ENCODE measurements around the gene CRYBA4. TPM values are rescaled to one million over a fixed set of nuclear protein-coding genes. Genes with fewer than 3 reads are reported as not detected.

The CRYBA4 gene
- polyA plus RNA-seq, 1 donor (not counting 4 experiments of a cell fraction or from before 2014, with no cell fraction given): not detected

GRCh38 chr22:26651815-26652214 is 30.1 kb downstream of the CRYBA4 start:
- Histone ChIP-seq H3K9ac (ENCODE audit: control insufficient read depth, extremely low read depth, insufficient read depth, low read length) (no peak overlapping the region), H2AFZ (ENCODE audit: control insufficient read depth, low read length) (no peak overlapping the region), H4K20me1 (ENCODE audit: control insufficient read depth, extremely low read depth, insufficient read depth, low read length) (no peaks in the 10 kb centered on the region), H3K9me3 (ENCODE audit: control insufficient read depth, low read depth, low read length) (no peaks in the 10 kb centered on the region), H3K27me3 (ENCODE audit: control insufficient read depth, extremely low read depth, insufficient read depth, low read length) (peaks cover 53% of the 10 kb centered on the region), H3K9me1 (ENCODE audit: control insufficient read depth, extremely low read depth, insufficient read depth, low read length) (no peaks in the 10 kb centered on the region), H3K79me2 (ENCODE audit: control insufficient read depth, insufficient read depth, low read length) (no peaks in the 10 kb centered on the region), H3K4me1 (ENCODE audit: control insufficient read depth, extremely low read depth, insufficient read depth, low read length) (no peaks in the 10 kb centered on the region), H3K27ac (ENCODE audit: control insufficient read depth, insufficient read depth, low read length) (no peak overlapping the region), H3K36me3 (ENCODE audit: control insufficient read depth in 2 of 2, extremely low read depth in 1 of 2, insufficient read depth in 2 of 2, low read length in 2 of 2) (no peaks in the 10 kb centered on the region), H3K4me3 (ENCODE audit: control insufficient read depth in 2 of 3, extremely low read depth in 1 of 3, insufficient read depth in 2 of 3, low read depth in 1 of 3, low read length in 3 of 3) (no peak overlapping the region), H3K4me2 (ENCODE audit: control insufficient read depth, extremely low read depth, insufficient read depth, low read depth, low read length) (no peak overlapping the region)
- DNase-seq (ENCODE audit: low read depth, low spot score) (no peak), FAIRE-seq (no peak)
- TF ChIP-seq CTCF (optimal IDR thresholded peaks at IDR 0.05 in 1 of 3, IDR thresholded peaks at IDR 0.05 in 1 of 3, conservative IDR thresholded peaks at IDR 0.05 in 1 of 3; ENCODE audit: extremely low read depth in 1 of 3, insufficient read depth in 2 of 3, low read length in 3 of 3) (no peak), EZH2 (IDR thresholded peaks at IDR 0.05; ENCODE audit: low read length) (no peak)
- dilution Hi-C loops (cut with MboI; ENCODE audit: extremely low pct_ligation_motif_present, low sequenced_read_pairs): no loop called here

GRCh38 chr22:26656891-26657851 is 35.4 kb downstream of the CRYBA4 start, which contains the start of gene MIAT:
Gene MIAT, plus strand, starts transcription at chr22:26657588.
- Histone ChIP-seq H3K36me3 (ENCODE audit: control insufficient read depth in 2 of 2, extremely low read depth in 1 of 2, insufficient read depth in 2 of 2, low read length in 2 of 2) (no peaks in the 10 kb centered on the region), H3K4me1 (ENCODE audit: control insufficient read depth, extremely low read depth, insufficient read depth, low read length) (peaks cover 25% of the 10 kb centered on the region), H3K9ac (ENCODE audit: control insufficient read depth, extremely low read depth, insufficient read depth, low read length) (no peak within 1 kb of the TSS), H3K4me3 (ENCODE audit: control insufficient read depth in 2 of 3, extremely low read depth in 1 of 3, insufficient read depth in 2 of 3, low read depth in 1 of 3, low read length in 3 of 3) (peak within 1 kb of the TSS; percentile 17 to 68 (median 48)), H3K79me2 (ENCODE audit: control insufficient read depth, insufficient read depth, low read length) (no peaks in the 10 kb centered on the region), H3K27ac (ENCODE audit: control insufficient read depth, insufficient read depth, low read length) (no peak within 1 kb of the TSS), H2AFZ (ENCODE audit: control insufficient read depth, low read length) (peak within 1 kb of the TSS; percentile 30), H4K20me1 (ENCODE audit: control insufficient read depth, extremely low read depth, insufficient read depth, low read length) (no peaks in the 10 kb centered on the region), H3K4me2 (ENCODE audit: control insufficient read depth, extremely low read depth, insufficient read depth, low read depth, low read length) (peak within 1 kb of the TSS; percentile 79), H3K9me1 (ENCODE audit: control insufficient read depth, extremely low read depth, insufficient read depth, low read length) (no peaks in the 10 kb centered on the region), H3K27me3 (ENCODE audit: control insufficient read depth, extremely low read depth, insufficient read depth, low read length) (peaks cover 38% of the 10 kb centered on the region), H3K9me3 (ENCODE audit: control insufficient read depth, low read depth, low read length) (no peaks in the 10 kb centered on the region)
- dilution Hi-C loops (cut with MboI; ENCODE audit: extremely low pct_ligation_motif_present, low sequenced_read_pairs): no loop called here
- no peak for FAIRE-seq
- no peak for DNase-seq (ENCODE audit: low read depth, low spot score)
- TF ChIP-seq CTCF (optimal IDR thresholded peaks at IDR 0.05 in 1 of 3, IDR thresholded peaks at IDR 0.05 in 1 of 3, conservative IDR thresholded peaks at IDR 0.05 in 1 of 3; ENCODE audit: extremely low read depth in 1 of 3, insufficient read depth in 2 of 3, low read length in 3 of 3): no peak
- TF ChIP-seq EZH2 (IDR thresholded peaks at IDR 0.05; ENCODE audit: low read length): peak; percentile 94
